AG09309 (cell line): Measurements from ENCODE around the gene TTC13.

Source experiments
- DNase-seq: peaks from one replicate; pipeline ENCODE4 v3.0.0-alpha.2; 2010; ENCODE audit warnings: low read depth
- H3K4me3 ChIP-seq: 2 replicates; pipeline ENCODE4 v1.5.1; 2011; ENCODE audit warnings: mild to moderate bottlenecking, low read depth, low read length, moderate library complexity; ENCODE audit not compliant: control insufficient read depth
- CTCF ChIP-seq: IDR thresholded peaks from 2 replicates; pipeline ENCODE4 v1.5.1; 2011; ENCODE audit warnings: mild to moderate bottlenecking, low read depth, low read length, inconsistent platforms; ENCODE audit not compliant: insufficient read depth, control insufficient read depth; ENCODE audit errors: missing control alignments

Gene TTC13

DNA sequence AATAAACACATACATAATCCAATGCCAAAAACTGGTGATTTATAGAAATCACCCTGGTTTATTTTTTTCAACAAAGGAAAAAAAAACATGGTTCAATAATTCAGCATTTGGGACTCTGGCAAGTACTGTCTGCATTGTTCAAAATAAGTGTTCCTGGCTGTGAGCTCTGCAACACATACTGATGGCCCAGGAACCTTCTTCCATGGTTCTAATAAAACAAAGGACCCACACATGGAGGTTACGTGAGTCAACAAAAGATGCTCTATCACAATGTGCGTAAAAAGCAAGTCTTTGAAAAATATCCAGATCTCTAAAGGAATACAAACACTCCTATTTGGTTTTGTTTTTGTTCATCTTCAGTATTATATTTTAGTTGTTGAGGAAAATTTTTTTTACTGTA lies 72.4 kb downstream of the TTC13 start:
- TF ChIP-seq CTCF, result no peak
- no peak for DNase-seq
- H3K4me3 ChIP-seq, result no peak overlapping the region

DNA sequence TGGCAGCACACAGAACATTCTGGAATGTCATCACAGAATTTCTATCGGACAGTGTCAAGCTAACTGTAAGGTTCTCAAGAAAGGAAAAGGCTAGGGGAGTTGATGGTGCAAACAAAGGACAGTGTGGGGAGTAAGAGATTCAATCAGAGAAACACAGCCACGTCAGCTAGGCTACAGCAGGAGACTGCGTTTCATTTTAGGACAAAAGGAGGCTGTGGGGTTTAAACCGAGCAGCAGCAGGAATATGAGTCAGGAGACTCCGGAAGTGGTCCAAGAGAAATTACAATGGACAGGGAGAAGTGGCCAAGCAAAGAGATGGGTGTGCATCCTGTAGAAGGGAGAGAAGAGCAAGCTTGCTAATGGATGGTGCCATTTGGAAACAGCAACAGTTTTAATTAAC lies 72.9 kb downstream of the TTC13 start:
- no peak for TF ChIP-seq CTCF
- H3K4me3 ChIP-seq, result no peak overlapping the region
- peak; percentile 29 for DNase-seq

- no peak overlapping the region for H3K4me3 ChIP-seq
- TF ChIP-seq CTCF, result no peak
- no peak for DNase-seq
These were observed 76.2 kb downstream of the TTC13 start for GRCh38 chr1:230902349-230902923.

DNA sequence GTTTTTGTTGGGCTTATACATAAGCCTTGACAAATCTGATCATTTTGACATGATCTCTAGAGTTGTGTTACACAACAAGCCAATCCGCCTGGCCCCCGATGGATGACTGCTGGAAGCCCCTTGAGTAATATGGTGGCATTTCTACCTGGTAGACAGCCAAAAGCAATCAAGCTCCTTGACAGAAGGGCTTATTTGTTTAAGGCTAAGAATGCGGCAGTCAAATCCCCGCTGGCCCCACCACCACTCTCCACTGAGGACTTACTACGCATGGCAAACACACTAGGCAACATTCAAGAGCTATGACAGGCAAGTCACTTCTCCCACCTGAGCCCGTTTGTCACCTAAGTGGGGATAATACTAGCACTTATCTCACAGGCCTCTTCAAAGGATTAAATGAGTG lies 77.0 kb downstream of the TTC13 start:
- no peak for TF ChIP-seq CTCF
- no peak overlapping the region for H3K4me3 ChIP-seq
- DNase-seq, result no peak

DNA sequence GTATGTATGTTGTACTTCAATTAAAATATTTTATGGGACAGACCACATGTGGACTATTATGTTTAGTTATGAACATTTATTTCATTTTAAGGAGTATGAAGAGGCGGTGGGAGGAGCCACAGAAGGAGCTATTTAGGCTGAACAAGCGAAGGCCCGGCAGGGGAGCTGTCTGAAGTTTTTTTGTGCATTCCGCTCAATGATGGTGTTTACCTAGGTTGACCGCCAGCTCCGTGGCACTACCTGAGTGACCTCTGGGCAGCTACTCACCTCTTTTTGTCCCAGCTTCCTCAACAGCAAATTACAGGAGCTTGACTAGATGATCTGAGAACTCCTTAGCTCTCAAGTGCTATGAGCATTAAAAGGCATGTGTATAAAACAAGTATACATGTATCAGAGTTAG lies 77.7 kb downstream of the TTC13 start:
- H3K4me3 ChIP-seq, result no peak overlapping the region
- DNase-seq, result no peak
- no peak for TF ChIP-seq CTCF

- H3K4me3 ChIP-seq, result no peak overlapping the region
- TF ChIP-seq CTCF, result no peak
- DNase-seq, result peak; percentile 94
These were observed 78.8 kb downstream of the TTC13 start for GRCh38 chr1:230899841-230900251.

GRCh38 chr1:230898748-230899147 lies 79.9 kb downstream of the TTC13 start:
- H3K4me3 ChIP-seq, result no peak overlapping the region
- TF ChIP-seq CTCF, result no peak
- DNase-seq, result no peak
